SK-N-MC (cell line): ENCODE measurements around the gene CRY2.

Experiments used
- EZH2 ChIP-seq: fragments of 200-600 bp; sonication (generic); IDR thresholded peaks from one replicate; pipeline ENCODE4 v1.6.1; 2017; ENCODE audit warnings: antibody characterized with exemption
- FOXP2 ChIP-seq: optimal IDR thresholded peaks from 2 replicates; pipeline ENCODE3; 2011; ENCODE audit warnings: mild to moderate bottlenecking, moderate library complexity; ENCODE audit not compliant: insufficient read depth; ENCODE audit errors: extremely low read length, control extremely low read depth
- POLR2AphosphoS5 ChIP-seq: IDR thresholded peaks from 2 replicates; pipeline ENCODE4 v1.6.1; 2012; ENCODE audit warnings: mild to moderate bottlenecking, low read depth, low read length, borderline replicate concordance

- TF ChIP-seq EZH2 (no peak), POLR2AphosphoS5 (no peak), FOXP2 (no peak)
These were observed 36.7 kb upstream of the CRY2 start for GRCh38 chr11:45810431-45811108.
